ENCODE results near the gene MAP3K5.

GRCh38 chr6:136527831-136528230 lies 264.4 kb downstream of the MAP3K5 start:
- TF ChIP-seq CTCF (IDR thresholded peaks at IDR 0.05) (no peak), POLR2A (IDR thresholded peaks at IDR 0.05) (no peak)
